ENCODE results near the gene BMP15.

The BMP15 gene

GRCh38 chrX:50910685-50911176 is at the start of gene BMP15:
Gene BMP15 (plus strand): TSS chrX:50910735. CDS start chrX:50910784, 49 bp downstream.
- no peak for DNase-seq (ENCODE audit: low read depth in 2 of 2)

DNA sequence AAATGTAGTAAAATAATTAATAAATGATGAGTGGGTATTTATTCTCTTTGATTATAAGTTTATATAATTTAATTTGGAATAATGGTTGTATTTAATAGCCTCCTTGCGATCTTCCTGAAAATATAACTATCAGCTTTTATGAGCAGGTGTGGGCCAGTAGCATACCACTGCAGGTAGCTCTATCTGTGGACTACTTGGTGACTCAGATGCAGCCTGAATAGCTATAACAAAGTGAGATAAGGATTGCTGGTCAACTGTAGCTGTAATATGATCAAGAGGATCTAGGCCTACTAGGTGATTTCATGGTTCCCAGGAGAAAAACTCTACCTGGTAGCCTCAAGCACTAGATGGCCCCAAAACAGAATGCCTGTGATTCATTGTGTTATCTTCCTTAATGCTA is 47.1 kb upstream of the BMP15 start:
- no peak for DNase-seq (ENCODE audit: low read depth in 2 of 2)

GRCh38 chrX:50865311-50865710 is 45.2 kb upstream of the BMP15 start:
- no peak for DNase-seq (ENCODE audit: low read depth in 2 of 2)

- DNase-seq (ENCODE audit: low read depth in 2 of 2), result no peak
Measured at GRCh38 chrX:50871922-50872453, 38.5 kb upstream of the BMP15 start.

DNA sequence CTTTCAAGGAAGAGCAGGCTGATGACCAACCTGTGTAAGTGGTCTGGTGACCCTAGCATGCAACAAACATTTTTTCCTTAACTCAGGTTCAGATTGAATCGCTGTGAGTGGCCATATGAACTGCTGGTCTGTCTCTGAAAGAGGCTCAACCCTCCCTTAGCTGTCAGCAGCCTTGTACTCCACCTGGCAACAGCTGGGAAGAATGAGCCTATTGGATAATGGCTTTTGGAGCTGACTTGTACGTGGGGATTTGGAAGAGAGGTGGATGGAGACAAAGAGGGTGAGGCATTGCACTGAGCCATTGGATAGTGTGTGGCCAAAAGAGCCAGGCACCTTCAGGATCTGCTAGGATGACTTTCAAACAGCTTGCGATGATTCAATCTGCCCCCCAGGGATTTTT is 35.7 kb upstream of the BMP15 start:
- DNase-seq (ENCODE audit: low read depth in 2 of 2), result no peak

DNA sequence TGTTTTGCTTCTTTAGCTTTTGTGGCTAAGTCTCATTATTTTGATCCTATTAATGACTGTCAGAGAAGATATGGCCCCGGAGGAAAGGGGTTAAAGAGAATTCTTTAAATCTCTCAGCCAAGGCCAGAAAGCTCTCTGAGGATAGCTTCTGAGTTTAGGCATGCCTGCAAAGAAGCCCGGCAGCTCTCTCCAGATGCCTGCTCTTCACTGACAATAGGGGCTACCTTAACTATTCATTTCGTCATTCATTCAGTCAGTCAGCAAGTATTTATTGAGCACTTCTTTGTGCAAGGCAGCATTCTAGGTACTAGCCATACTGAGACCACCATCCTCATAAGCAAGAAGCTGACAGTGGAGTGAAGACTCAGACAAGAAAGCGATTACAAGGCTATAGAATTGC is 34.0 kb upstream of the BMP15 start:
- no peak for DNase-seq (ENCODE audit: low read depth in 2 of 2)

- DNase-seq (ENCODE audit: low read depth in 2 of 2), result no peak
Measured at GRCh38 chrX:50877310-50877709, 33.2 kb upstream of the BMP15 start.

- DNase-seq (ENCODE audit: low read depth in 2 of 2), result no peak
Measured at GRCh38 chrX:50881028-50881427, 29.5 kb upstream of the BMP15 start.

DNA sequence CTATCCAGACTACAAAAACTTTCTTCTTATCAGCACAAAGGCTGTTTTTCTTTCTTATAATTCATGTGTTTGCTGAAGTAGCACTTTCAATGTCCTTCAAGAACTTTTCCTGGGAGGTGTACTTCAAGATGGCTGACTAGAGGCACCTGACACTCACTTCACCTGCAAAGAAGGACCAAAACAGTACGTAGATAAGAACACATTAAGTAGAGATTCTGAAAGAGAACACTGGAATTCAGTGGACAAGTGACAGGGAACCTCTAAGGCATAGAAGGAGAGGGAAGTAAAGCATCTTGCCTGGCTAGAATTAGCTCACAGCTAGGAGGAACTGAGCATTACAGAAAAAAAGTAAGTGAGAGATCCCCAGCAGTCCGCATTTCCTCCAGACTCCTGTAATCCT is 21.7 kb upstream of the BMP15 start:
- DNase-seq (ENCODE audit: low read depth in 2 of 2), result no peak

DNA sequence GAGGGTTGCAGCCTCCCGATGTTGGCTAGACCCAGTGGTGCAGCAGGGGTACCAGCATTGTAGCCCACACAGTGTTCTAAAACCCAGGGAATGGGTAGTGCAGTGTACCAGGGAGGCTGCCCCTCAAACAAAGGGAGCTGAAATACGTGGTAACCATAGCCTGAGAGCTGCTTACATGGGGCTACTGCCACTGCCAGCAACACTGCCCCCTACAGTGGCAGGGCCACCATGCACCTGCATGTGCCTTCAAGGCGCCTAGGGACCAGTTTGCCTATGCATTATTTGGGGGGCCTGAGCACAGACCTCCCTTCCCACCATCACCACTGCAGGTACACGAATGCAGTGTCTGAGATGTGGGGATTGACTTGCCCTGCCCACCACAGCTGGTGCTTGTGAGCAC is 21.0 kb upstream of the BMP15 start:
- no peak for DNase-seq (ENCODE audit: low read depth in 2 of 2)

DNA sequence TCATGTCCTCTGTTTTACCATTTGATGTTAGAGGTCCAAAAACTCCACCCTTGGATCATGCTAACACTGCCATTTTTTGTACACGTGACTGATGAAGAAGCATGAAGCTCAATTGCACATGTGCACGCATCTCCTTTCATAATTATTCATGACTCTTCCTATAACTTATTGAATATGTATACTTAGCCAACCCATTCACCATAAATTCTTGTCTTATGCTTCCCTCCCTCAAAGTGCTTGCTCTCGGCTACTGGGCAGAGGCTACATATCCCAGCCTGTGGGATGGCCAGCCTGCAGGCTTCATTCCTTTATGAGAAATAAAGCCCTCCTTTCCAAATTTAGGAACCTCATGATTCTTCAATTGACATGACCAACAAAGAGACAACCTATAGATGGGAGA is 17.5 kb upstream of the BMP15 start:
- DNase-seq (ENCODE audit: low read depth in 2 of 2), result no peak

DNA sequence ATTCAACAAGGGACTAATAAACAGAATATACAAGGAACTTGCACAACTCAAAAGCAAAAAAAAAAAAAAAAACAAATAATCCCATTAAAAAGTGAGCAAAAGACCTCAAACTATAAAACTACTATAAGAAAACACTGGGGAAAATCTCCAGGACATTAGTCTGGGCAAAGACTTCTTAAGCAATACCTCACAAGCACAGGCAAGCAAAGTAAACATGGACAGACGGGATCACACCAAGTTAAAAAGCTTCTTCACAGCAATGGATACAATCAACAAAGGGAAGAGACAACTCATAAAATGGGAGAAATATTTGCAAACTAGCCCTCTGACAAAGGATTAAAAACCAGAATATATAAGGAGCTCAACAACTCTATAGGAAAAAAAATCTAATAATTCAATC is 17.1 kb upstream of the BMP15 start:
- no peak for DNase-seq (ENCODE audit: low read depth in 2 of 2)

- DNase-seq (ENCODE audit: low read depth in 2 of 2), result no peak
Measured at GRCh38 chrX:50905334-50905733, 5.2 kb upstream of the BMP15 start.

GRCh38 chrX:50913520-50913919 is 3.0 kb downstream of the BMP15 start:
- no peak for DNase-seq (ENCODE audit: low read depth in 2 of 2)

- no peak for DNase-seq (ENCODE audit: low read depth in 2 of 2)
Measured at GRCh38 chrX:50920132-50920531, 9.6 kb downstream of the BMP15 start.

DNA sequence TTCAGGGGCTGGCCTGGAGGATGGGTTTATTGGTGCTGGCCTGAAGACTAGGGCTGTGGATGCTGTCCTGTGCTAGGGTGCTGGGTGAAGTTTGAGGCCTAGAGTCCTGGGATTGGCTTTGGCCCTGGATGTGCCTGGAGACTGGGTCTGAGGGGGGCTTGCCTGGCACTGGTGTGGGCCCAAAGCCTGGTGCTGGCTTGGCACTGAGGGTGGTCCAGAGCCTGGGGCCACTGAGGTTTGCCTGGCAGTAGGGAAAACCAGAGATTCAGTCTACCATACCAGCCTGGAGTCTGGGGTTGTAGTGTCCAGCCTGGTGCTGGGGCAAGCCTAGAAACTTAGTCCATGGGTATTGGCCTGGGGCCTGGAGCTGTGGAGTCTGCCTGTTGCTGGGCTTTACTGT is 16.6 kb downstream of the BMP15 start:
- no peak for DNase-seq (ENCODE audit: low read depth in 2 of 2)

GRCh38 chrX:50941638-50942037 is 31.1 kb downstream of the BMP15 start:
- DNase-seq (ENCODE audit: low read depth in 2 of 2), result no peak

DNA sequence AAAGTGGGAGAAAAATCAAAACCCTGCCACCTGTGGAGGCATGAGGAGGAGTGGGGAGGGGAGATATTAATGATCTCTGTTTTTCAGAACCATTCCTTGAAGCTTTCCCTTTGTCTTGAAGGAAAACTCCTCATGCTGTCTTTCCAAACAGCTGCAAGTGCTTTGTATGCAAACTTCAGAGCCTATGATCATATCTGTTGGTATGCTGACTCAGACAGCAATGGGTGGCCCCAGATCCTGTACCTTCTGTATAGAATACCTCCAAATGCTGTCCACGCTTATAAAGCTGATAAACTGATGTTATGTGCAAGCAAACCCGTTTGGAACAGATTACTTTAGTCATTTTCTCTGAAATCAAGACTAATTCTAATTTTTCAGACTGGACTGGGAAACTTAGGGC is 31.9 kb downstream of the BMP15 start:
- DNase-seq (ENCODE audit: low read depth in 2 of 2), result no peak

DNA sequence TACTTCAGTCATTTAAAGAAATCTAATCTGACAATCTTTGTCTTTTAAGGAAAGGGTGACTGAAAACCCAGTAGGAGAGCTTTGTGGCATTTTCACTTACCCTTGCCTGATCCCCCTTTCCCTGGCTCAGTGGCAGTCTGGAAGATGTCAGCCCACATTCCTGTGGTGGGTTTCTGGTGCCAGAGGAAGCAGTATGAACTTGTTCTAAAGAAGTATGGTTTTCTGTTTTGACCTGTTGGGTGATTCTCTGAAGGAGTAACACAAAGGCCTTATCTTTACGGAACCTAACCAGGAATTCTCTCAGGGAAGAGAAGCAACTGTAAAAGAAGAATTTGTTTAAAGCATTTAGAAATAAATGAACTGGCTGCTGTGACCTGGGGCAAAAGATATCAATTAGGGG is 41.9 kb downstream of the BMP15 start:
- no peak for DNase-seq (ENCODE audit: low read depth in 2 of 2)

DNA sequence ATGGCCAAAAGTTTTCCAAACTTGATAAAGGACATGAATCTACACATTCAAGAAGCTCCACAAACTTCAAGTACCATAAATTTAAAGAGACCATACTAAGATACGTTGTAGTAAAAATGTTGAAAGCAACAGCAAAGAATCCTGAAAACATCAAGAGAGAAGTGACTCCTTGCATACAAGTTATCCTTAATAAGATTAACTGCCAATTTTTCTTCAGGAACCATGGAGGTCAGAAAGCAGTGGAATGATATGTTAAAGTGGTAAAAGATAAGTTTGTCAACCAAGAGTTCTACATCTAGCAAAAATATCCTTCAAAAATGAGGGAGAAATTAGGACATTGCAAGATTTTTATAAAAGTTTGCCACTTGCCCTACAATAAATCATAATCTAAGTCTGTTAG is 43.3 kb downstream of the BMP15 start:
- DNase-seq (ENCODE audit: low read depth in 2 of 2), result no peak

DNA sequence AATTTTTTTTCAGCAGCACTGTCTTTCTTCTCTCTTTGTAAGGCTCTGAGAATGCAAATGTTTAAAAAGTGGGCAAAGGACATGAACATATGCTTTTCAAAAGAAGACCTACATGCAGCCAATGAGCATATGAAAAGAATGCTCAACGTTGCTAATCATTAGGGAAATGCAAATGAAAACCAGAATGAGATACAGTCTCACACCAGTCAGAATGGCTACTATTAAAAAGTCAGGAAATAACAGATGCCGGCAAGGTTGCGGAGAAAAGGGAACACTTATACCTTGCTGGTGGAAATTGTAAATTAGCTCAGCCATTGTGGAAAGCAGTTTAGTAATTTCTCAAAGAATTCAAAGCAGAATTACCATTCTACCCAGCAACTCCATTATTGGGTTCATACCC is 51.6 kb downstream of the BMP15 start:
- DNase-seq (ENCODE audit: low read depth in 2 of 2), result no peak

DNA sequence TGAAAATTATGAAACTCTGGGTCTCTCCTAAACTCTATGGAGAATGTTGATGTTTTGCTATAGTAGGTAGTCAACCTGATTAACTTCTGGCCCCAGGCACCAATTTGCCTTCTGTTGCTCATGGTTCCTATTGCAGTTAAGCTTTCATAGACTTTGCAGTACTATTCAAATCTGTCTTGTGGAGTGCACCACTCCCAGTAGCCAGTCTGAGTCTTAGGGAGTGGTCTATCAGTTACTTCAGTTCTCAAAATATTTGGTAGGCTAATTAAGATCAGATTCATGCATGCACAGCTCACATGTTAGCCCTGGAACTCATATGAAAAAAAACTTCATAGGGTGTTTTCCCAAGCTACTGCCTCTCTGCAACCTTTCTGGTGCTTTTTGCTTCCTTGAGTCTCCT is 53.3 kb downstream of the BMP15 start:
- DNase-seq (ENCODE audit: low read depth in 2 of 2), result no peak
